ENCODE results near the gene ERLIN1. TPM values are rescaled to one million over a fixed set of nuclear protein-coding genes. Genes with fewer than 3 reads are reported as not detected.

Gene ERLIN1
- total RNA-seq, 1 donor from 2014 or later, result 7.6 TPM

DNA sequence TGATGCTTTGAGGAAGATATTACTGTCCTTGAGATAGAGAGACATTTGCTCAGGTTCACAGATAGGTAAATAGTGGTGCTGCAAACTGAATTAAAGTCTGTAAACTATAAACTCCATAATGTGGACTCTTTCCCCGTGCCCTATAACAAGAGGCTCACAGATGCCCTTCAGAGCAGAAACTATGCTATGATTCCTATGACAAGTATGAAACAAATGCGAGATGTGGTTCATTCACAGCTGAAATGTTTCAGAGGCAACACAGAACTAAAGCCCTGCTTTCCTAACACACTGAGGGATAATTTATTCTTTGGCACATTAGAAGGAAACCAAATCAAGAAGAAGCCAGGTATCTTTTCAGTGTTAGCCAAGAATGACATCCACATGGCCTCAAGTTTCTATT is 30.2 kb upstream of the ERLIN1 start:
- POLR2A ChIA-PET, result no interaction called here

DNA sequence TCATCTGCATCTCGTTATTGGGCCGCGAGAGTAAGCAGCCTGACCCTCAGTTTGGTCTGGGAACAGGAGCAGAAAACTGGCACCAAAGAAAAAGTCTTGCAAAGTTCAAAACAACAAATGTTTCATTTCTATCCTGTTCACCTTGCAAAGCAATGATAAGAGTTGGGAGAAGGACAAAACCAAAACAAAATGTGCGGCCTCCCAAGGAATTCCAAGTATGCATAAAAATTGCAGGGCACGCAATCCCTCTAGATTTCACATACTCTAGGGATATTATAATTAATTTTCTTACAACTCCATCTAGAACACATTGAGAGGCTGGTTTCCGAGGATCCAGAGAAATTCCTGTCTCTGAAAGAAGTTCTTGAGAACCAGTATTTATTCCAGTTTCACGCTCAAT is 23.5 kb upstream of the ERLIN1 start:
- TF ChIP-seq, protein P1, sequence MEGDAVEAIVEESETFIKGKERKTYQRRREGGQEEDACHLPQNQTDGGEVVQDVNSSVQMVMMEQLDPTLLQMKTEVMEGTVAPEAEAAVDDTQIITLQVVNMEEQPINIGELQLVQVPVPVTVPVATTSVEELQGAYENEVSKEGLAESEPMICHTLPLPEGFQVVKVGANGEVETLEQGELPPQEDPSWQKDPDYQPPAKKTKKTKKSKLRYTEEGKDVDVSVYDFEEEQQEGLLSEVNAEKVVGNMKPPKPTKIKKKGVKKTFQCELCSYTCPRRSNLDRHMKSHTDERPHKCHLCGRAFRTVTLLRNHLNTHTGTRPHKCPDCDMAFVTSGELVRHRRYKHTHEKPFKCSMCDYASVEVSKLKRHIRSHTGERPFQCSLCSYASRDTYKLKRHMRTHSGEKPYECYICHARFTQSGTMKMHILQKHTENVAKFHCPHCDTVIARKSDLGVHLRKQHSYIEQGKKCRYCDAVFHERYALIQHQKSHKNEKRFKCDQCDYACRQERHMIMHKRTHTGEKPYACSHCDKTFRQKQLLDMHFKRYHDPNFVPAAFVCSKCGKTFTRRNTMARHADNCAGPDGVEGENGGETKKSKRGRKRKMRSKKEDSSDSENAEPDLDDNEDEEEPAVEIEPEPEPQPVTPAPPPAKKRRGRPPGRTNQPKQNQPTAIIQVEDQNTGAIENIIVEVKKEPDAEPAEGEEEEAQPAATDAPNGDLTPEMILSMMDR (IDR thresholded peaks at IDR 0.05), result no peak
- intact Hi-C loops (cut with micrococcal nuclease), result no loop called here
- H3K4me3 Mint-ChIP-seq, result no peak overlapping the region
- no peak for DNase-seq
- no peak for ATAC-seq (ENCODE audit: low read depth)
- H3K36me3 Mint-ChIP-seq (ENCODE audit: low read depth), result peaks cover 73% of the 10 kb centered on the region
- H3K27me3 Mint-ChIP-seq, result no peaks in the 10 kb centered on the region
- POLR2A ChIA-PET, result no interaction called here
- CTCF ChIA-PET, result no interaction called here
- H3K27ac Mint-ChIP-seq, result no peak overlapping the region
- H3K4me1 Mint-ChIP-seq, result no peaks in the 10 kb centered on the region
- H3K9me3 Mint-ChIP-seq, result no peaks in the 10 kb centered on the region

More for the DNA sequence above, 30.2 kb upstream of the ERLIN1 start:
- no peaks in the 10 kb centered on the region for H3K9me3 Mint-ChIP-seq
- DNase-seq, result no peak
- intact Hi-C loops (cut with micrococcal nuclease), result no loop called here
- no peaks in the 10 kb centered on the region for H3K27me3 Mint-ChIP-seq
- H3K4me1 Mint-ChIP-seq, result no peaks in the 10 kb centered on the region
- H3K4me3 Mint-ChIP-seq, result no peak overlapping the region
- TF ChIP-seq, protein P1 (IDR thresholded peaks at IDR 0.05), result no peak
- no peak overlapping the region for H3K27ac Mint-ChIP-seq
- ATAC-seq (ENCODE audit: low read depth), result no peak
- CTCF ChIA-PET, result no interaction called here
- H3K36me3 Mint-ChIP-seq (ENCODE audit: low read depth), result peaks cover 77% of the 10 kb centered on the region

- Mint-ChIP-seq H3K4me1 (no peaks in the 10 kb centered on the region), H3K27me3 (no peaks in the 10 kb centered on the region), H3K36me3 (ENCODE audit: low read depth) (peaks cover 78% of the 10 kb centered on the region), H3K27ac (no peak overlapping the region), H3K9me3 (no peaks in the 10 kb centered on the region), H3K4me3 (no peak overlapping the region)
- CTCF ChIA-PET, result no interaction called here
- TF ChIP-seq, protein P1 (IDR thresholded peaks at IDR 0.05), result no peak
- POLR2A ChIA-PET, result interaction anchor here (0.6 kb wide), 1 partner anchor 313 kb away, joined by 9 read pairs; no protein-coding TSS in a partner anchor
- intact Hi-C loops (cut with micrococcal nuclease), result no loop called here
- no peak for DNase-seq
- no peak for ATAC-seq (ENCODE audit: low read depth)
Measured at GRCh38 chr10:100208276-100208675, 22.4 kb upstream of the ERLIN1 start.

GRCh38 chr10:100204370-100204769 is 18.5 kb upstream of the ERLIN1 start:
- Mint-ChIP-seq H3K27ac (no peak overlapping the region), H3K27me3 (no peaks in the 10 kb centered on the region), H3K4me1 (no peaks in the 10 kb centered on the region), H3K9me3 (no peaks in the 10 kb centered on the region), H3K36me3 (ENCODE audit: low read depth) (peaks cover 80% of the 10 kb centered on the region), H3K4me3 (no peak overlapping the region)
- ChIA-PET CTCF (no interaction called here), POLR2A (no interaction called here)
- ATAC-seq (ENCODE audit: low read depth) (no peak), DNase-seq (no peak)
- TF ChIP-seq, protein P1 (IDR thresholded peaks at IDR 0.05), result no peak
- intact Hi-C loops (cut with micrococcal nuclease), result no loop called here

GRCh38 chr10:100201549-100201948 is 15.7 kb upstream of the ERLIN1 start:
- no peak overlapping the region for H3K27ac Mint-ChIP-seq
- ChIA-PET CTCF (no interaction called here), POLR2A (no interaction called here)
- DNase-seq (no peak), ATAC-seq (ENCODE audit: low read depth) (no peak)
- peaks cover 77% of the 10 kb centered on the region for H3K36me3 Mint-ChIP-seq (ENCODE audit: low read depth)
- no peaks in the 10 kb centered on the region for H3K9me3 Mint-ChIP-seq
- no peaks in the 10 kb centered on the region for H3K4me1 Mint-ChIP-seq
- H3K4me3 Mint-ChIP-seq, result no peak overlapping the region
- H3K27me3 Mint-ChIP-seq, result no peaks in the 10 kb centered on the region
- TF ChIP-seq, protein P1 (IDR thresholded peaks at IDR 0.05), result no peak
- intact Hi-C loops (cut with micrococcal nuclease), result no loop called here

All from activated B cell treated with CpG ODN at 0.5 μM for 24 hours (primary cell).